Measurements from ENCODE around the gene PNMA8A. TPM values are rescaled to one million over a fixed set of nuclear protein-coding genes. Genes with fewer than 3 reads are reported as not detected.

PNMA8A gene
- total RNA-seq, 4 donors from 2014 or later = 0.90 to 7.4 (median 3.4) TPM

- peaks cover 0 to 14% (median 0%) of the 10 kb centered on the region in 4 donors for H3K9me3 ChIP-seq
- H3K4me1 ChIP-seq = peaks cover 0 to 9% (median 0%) of the 10 kb centered on the region in 4 donors
- no peak overlapping the region for H3K27ac ChIP-seq
- H3K36me3 ChIP-seq = peaks cover 0 to 11% (median 0%) of the 10 kb centered on the region in 3 donors
- WGBS, 2 donors = 60 to 73% methylated on average over 3 of the region's 3 CpGs
- peaks cover 0 to 4% of the 10 kb centered on the region in 2 donors for H3K27me3 ChIP-seq
- no peak overlapping the region for H3K4me3 ChIP-seq
- TF ChIP-seq EP300 (IDR thresholded peaks at IDR 0.05) (no peak), POLR2A (IDR thresholded peaks at IDR 0.05) (no peak)
- TF ChIP-seq, protein P1, sequence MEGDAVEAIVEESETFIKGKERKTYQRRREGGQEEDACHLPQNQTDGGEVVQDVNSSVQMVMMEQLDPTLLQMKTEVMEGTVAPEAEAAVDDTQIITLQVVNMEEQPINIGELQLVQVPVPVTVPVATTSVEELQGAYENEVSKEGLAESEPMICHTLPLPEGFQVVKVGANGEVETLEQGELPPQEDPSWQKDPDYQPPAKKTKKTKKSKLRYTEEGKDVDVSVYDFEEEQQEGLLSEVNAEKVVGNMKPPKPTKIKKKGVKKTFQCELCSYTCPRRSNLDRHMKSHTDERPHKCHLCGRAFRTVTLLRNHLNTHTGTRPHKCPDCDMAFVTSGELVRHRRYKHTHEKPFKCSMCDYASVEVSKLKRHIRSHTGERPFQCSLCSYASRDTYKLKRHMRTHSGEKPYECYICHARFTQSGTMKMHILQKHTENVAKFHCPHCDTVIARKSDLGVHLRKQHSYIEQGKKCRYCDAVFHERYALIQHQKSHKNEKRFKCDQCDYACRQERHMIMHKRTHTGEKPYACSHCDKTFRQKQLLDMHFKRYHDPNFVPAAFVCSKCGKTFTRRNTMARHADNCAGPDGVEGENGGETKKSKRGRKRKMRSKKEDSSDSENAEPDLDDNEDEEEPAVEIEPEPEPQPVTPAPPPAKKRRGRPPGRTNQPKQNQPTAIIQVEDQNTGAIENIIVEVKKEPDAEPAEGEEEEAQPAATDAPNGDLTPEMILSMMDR (IDR thresholded peaks at IDR 0.05) = no peak
- DNase-seq (ENCODE audit: low spot score in 2 of 2) = no peak
These were observed 43.9 kb upstream of the PNMA8A start for GRCh38 chr19:46515290-46515609.

GRCh38 chr19:46514589-46515289 is 43.4 kb upstream of the PNMA8A start:
- Histone ChIP-seq H3K4me3 (no peak overlapping the region), H3K27ac (no peak overlapping the region), H3K36me3 (peaks cover 0 to 11% (median 0%) of the 10 kb centered on the region in 3 donors), H3K4me1 (peaks cover 0 to 9% (median 0%) of the 10 kb centered on the region in 4 donors), H3K9me3 (peaks cover 0 to 14% (median 0%) of the 10 kb centered on the region in 4 donors), H3K27me3 (peaks cover 0 to 4% of the 10 kb centered on the region in 2 donors)
- TF ChIP-seq, protein P1 (IDR thresholded peaks at IDR 0.05) = no peak
- TF ChIP-seq EP300 (IDR thresholded peaks at IDR 0.05) (no peak), POLR2A (IDR thresholded peaks at IDR 0.05) (no peak)
- WGBS, 2 donors = 64 to 67% methylated on average over 13 of the region's 13 CpGs
- no peak for DNase-seq (ENCODE audit: low spot score in 2 of 2)

DNA sequence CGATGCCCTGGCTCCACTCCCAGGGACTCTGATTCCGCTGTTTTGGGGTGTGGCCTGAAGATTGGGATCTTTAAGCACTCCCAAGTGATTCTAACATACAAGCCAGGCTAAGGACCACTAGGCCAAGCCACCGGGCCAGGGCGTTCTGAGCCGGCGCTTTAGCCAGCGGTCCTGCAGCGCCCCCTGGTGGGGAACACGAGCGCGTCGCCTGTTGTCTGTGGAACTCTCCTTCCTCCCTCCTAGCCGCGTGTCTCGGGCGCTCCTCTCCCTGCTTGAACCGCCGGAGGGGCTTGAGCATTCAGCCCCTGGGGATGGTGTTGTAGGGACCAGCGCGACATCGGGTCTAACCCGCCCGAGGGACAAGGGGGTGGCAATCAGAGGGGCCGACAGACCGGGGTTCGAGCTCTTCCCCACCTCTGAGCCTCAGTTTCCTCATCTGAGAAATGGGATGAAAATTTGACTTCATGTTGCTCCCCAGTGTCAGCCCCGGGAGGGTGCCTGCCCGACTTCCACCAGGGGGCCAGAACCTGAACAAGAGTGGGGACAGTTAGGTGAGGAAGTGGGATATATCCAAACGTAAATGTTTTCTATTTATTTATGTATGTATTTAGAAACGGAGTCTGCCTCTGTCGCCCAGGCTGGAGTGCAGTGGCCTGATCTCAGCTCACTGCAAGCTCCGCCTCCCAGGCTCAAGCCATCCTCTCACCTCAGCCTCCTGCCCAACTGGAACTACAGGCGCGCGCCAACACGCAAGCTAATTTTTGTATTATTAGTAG is 42.3 kb upstream of the PNMA8A start:
- WGBS, 2 donors = 27 to 38% methylated on average over 24 to 35 of the region's 36 CpGs
- H3K4me3 ChIP-seq = no peak overlapping the region
- peaks cover 0 to 9% (median 0%) of the 10 kb centered on the region in 4 donors for H3K4me1 ChIP-seq

DNA sequence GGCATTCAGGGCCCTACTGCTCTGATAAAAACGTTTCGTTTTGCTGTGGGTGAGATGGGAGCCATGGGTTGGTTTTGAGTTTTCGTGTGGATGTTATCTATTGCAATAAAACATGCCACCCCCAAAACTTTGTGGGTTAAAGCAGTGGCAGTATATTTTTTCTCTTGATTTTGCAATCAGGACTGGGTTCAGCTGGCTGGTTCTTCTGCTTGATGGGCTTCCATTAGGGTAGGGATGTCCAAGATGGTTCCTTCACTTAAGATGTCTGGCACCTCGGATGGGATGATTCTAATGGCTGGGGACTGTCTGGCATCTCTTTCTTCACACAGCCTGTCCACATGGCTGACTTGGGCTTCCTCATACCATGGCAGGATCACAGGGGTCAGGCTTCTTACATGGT is 39.9 kb upstream of the PNMA8A start:
- H3K9me3 ChIP-seq = peaks cover 0 to 14% (median 0%) of the 10 kb centered on the region in 4 donors
- H3K36me3 ChIP-seq = peaks cover 0 to 11% (median 0%) of the 10 kb centered on the region in 3 donors
- peaks cover 0 to 4% of the 10 kb centered on the region in 2 donors for H3K27me3 ChIP-seq
- H3K4me1 ChIP-seq = peaks cover 0 to 9% (median 0%) of the 10 kb centered on the region in 4 donors
- WGBS, 2 donors = 85 to 87% methylated on average over 4 of the region's 4 CpGs
- no peak for TF ChIP-seq EP300 (IDR thresholded peaks at IDR 0.05)
- TF ChIP-seq, protein P1 (IDR thresholded peaks at IDR 0.05) = no peak
- no peak for TF ChIP-seq POLR2A (IDR thresholded peaks at IDR 0.05)
- H3K4me3 ChIP-seq = no peak overlapping the region
- H3K27ac ChIP-seq = no peak overlapping the region
- no peak for DNase-seq (ENCODE audit: low spot score in 2 of 2)

More for the DNA sequence above, 42.3 kb upstream of the PNMA8A start:
- no peak for TF ChIP-seq EP300 (IDR thresholded peaks at IDR 0.05)
- TF ChIP-seq, protein P1 (IDR thresholded peaks at IDR 0.05) = peak; percentile 84 to 95 (median 91)
- Histone ChIP-seq H3K9me3 (peaks cover 0 to 14% (median 0%) of the 10 kb centered on the region in 4 donors), H3K27ac (no peak overlapping the region), H3K36me3 (peaks cover 0 to 11% (median 0%) of the 10 kb centered on the region in 3 donors), H3K27me3 (peaks cover 0 to 4% of the 10 kb centered on the region in 2 donors)
- peak; percentile 42 to 59 for DNase-seq (ENCODE audit: low spot score in 2 of 2)

- H3K4me3 ChIP-seq = no peak overlapping the region
- TF ChIP-seq, protein P1 (IDR thresholded peaks at IDR 0.05) = no peak
- TF ChIP-seq POLR2A (IDR thresholded peaks at IDR 0.05) (no peak), EP300 (IDR thresholded peaks at IDR 0.05) (no peak)
- WGBS, 2 donors = 41 to 44% methylated on average over 2 of the region's 2 CpGs
These were observed 36.8 kb upstream of the PNMA8A start for GRCh38 chr19:46508206-46508605.

More at GRCh38 chr19:46508206-46508605, 36.8 kb upstream of the PNMA8A start:
- no peak overlapping the region for H3K27ac ChIP-seq
- H3K4me1 ChIP-seq = peaks cover 0 to 1% (median 0%) of the 10 kb centered on the region in 4 donors
- H3K36me3 ChIP-seq = peaks cover 0 to 11% (median 0%) of the 10 kb centered on the region in 3 donors
- H3K9me3 ChIP-seq = peaks cover 0 to 22% (median 0%) of the 10 kb centered on the region in 4 donors
- H3K27me3 ChIP-seq = no peaks in the 10 kb centered on the region
- no peak for DNase-seq (ENCODE audit: low spot score in 2 of 2)
